ENCODE data around the gene PHAF1.

- TF ChIP-seq RAD21 (IDR thresholded peaks at IDR 0.05; ENCODE audit: low read depth) (no peak), EP300 (IDR thresholded peaks at IDR 0.05; ENCODE audit: borderline replicate concordance) (no peak), NFIC (IDR thresholded peaks at IDR 0.05) (no peak), TEAD4 (IDR thresholded peaks at IDR 0.05) (no peak), USF1 (IDR thresholded peaks at IDR 0.05) (no peak), TAF1 (IDR thresholded peaks at IDR 0.05; ENCODE audit: low read depth) (no peak), CREB1 (IDR thresholded peaks at IDR 0.05; ENCODE audit: low read depth) (no peak), YY1 (IDR thresholded peaks at IDR 0.05; ENCODE audit: low read depth) (no peak), EGR1 (IDR thresholded peaks at IDR 0.05) (no peak), CEBPB (IDR thresholded peaks at IDR 0.05) (no peak), ZBTB7A (IDR thresholded peaks at IDR 0.05; ENCODE audit: low read depth) (no peak), TCF12 (IDR thresholded peaks at IDR 0.05; ENCODE audit: low read depth) (no peak)
- TF ChIP-seq, protein P1, sequence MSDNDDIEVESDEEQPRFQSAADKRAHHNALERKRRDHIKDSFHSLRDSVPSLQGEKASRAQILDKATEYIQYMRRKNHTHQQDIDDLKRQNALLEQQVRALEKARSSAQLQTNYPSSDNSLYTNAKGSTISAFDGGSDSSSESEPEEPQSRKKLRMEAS (IDR thresholded peaks at IDR 0.05), result no peak
- TF ChIP-seq, protein P2, sequence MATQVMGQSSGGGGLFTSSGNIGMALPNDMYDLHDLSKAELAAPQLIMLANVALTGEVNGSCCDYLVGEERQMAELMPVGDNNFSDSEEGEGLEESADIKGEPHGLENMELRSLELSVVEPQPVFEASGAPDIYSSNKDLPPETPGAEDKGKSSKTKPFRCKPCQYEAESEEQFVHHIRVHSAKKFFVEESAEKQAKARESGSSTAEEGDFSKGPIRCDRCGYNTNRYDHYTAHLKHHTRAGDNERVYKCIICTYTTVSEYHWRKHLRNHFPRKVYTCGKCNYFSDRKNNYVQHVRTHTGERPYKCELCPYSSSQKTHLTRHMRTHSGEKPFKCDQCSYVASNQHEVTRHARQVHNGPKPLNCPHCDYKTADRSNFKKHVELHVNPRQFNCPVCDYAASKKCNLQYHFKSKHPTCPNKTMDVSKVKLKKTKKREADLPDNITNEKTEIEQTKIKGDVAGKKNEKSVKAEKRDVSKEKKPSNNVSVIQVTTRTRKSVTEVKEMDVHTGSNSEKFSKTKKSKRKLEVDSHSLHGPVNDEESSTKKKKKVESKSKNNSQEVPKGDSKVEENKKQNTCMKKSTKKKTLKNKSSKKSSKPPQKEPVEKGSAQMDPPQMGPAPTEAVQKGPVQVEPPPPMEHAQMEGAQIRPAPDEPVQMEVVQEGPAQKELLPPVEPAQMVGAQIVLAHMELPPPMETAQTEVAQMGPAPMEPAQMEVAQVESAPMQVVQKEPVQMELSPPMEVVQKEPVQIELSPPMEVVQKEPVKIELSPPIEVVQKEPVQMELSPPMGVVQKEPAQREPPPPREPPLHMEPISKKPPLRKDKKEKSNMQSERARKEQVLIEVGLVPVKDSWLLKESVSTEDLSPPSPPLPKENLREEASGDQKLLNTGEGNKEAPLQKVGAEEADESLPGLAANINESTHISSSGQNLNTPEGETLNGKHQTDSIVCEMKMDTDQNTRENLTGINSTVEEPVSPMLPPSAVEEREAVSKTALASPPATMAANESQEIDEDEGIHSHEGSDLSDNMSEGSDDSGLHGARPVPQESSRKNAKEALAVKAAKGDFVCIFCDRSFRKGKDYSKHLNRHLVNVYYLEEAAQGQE (IDR thresholded peaks at IDR 0.05; ENCODE audit: low read depth), result no peak
Measured at GRCh38 chr16:67196881-67197280, 87.1 kb downstream of the PHAF1 start.

Data from Ishikawa (cell line).